Fibroblast of skin of back (primary cell): ENCODE results near the gene SPDYE9. TPM values are rescaled to one million over a fixed set of nuclear protein-coding genes. Genes with fewer than 3 reads are reported as not detected.
"Not testable (repeated sequence)": the region's sequence is repeated elsewhere in the genome, so short reads cannot be mapped to it uniquely, and the experiment has no call there.

Experiments used
- DNase-seq: peaks from one replicate; pipeline ENCODE4 v3.0.0-alpha.2; 2013
- polyA plus RNA-seq, 2 experiments: library from polyadenylated mRNA; unstranded; fragments of 120-200 nt; gene quantifications; one replicate each; pipeline ENCODE4 v1.2.1, GENCODE V29; 2013; ENCODE audit not compliant: insufficient read length in 2 of 2

Gene SPDYE9, protein sequence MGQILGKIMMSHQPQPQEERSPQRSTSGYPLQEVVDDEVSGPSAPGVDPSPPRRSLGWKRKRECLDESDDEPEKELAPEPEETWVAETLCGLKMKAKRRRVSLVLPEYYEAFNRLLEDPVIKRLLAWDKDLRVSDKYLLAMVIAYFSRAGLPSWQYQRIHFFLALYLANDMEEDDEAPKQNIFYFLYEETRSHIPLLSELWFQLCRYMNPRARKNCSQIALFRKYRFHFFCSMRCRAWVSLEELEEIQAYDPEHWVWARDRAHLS
- polyA plus RNA-seq (2013, experiment 1 of 2; ENCODE audit: insufficient read length): not detected
- not detected for polyA plus RNA-seq (2013, experiment 2 of 2; ENCODE audit: insufficient read length)

DNA sequence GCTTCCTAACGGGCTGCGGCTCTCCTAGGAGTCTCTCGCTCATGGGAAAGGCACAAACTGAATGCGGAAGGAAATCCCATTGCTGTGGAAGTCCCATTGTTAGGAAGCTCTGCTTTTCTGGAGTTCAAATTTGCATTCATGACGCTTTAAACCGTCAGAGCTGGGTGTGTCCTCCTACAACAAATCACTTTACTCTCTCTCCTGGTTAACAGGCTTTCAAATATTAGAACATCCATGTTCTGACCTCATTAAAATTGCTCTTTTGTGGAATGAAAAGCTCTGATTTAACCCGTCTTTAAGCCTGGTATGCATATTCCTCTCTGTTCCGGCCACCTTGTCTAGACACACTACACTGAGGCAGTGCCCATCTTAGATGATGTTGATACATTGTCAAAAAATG, at the start of gene SPDYE9:
Gene SPDYE9, minus strand, starts transcription at position 101 of the 400 bp plus-strand sequence. CDS start 1,800 bp downstream, outside the sequence.
- not testable (repeated sequence) for DNase-seq

DNA sequence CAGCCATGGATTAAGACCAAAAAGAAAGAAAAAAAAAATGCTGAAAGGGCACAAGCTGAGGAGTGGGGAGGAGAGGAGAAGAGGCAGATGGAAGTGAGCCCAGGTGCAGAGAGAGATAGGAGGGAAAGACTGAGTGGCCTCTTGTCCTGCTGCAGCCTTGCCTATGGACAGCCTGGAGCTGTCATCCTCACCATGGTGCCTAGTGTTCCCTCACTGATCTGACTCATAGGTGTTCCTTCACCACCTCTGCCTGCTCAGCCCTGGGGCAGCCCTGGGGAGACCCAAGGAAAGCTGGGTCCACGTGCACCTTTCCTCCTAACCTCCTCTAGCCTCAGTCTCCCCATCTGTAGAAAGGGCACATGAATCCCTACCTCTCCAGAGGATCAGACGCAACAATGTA, 49.0 kb upstream of the SPDYE9 start:
- not testable (repeated sequence) for DNase-seq

DNA sequence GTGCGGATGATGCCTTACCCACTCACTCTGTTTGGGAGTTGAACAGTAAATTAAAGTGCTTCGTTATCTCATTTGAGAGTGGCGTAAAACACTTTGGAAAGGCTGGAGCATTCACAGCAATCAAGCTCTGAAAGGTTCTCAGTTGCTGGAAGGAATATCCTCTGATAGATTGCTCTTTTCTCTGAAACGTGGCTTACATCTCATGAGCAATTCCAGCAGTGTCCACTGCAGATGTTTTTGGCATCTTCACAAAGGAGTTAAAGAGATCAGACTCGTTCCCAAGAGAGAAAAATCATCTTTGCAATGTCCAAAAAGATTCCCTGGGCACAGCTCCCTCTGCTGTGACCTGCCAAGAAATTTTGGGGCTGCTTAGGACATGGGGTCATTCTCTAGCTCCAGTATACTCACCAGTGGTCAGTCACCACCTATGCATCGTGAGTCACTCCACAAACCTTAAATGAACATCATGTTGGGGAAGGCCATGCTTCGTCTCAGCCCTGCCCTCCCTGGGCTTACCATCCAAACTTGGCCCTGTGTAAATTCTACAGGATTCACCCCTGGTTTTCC, 46.9 kb upstream of the SPDYE9 start:
- DNase-seq: not testable (repeated sequence)

GRCh38 chr7:73130612-73131011, 44.8 kb upstream of the SPDYE9 start:
- not testable (repeated sequence) for DNase-seq

GRCh38 chr7:73124126-73124525, 38.3 kb upstream of the SPDYE9 start:
- not testable (repeated sequence) for DNase-seq

DNA sequence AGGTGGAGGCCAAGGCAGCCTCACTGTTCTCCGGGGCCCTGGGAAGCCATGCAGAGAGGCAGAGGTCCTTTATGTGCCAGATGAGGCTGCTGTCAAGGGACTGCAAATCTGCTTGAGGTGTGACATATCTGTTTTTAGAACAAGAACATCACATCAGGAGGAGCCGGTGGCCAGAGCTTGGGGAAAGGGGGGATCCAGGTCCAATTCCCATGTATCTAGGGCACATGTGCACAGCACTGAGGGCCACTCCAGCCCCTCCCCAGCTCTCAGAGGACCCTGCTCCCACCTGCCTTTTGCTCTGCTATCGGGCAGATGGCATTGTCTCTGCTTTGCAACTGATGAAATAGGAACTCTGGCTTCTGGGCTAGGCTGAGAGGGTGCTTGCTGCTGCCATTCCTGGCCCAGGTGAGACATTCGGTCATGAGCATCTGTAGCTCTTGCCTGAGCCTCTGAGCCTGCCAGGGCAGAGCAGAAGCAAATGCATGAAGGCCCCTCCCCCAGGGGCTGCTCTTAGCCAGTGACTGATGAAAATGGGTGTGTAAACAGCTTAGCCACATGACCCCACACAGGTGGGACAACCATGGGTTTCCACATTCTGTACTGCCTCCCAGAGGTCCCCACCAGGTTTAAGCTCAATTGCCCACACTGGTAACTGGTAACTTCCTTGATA, 37.1 kb upstream of the SPDYE9 start:
- not testable (repeated sequence) for DNase-seq

GRCh38 chr7:73118155-73118554, 32.3 kb upstream of the SPDYE9 start:
- DNase-seq: not testable (repeated sequence)

GRCh38 chr7:73057811-73058210, 28.0 kb downstream of the SPDYE9 start, which contains the start of gene SPDYE11:
Gene SPDYE11 (minus strand): TSS chr7:73057911. CDS start chr7:73056111, 1,800 bp downstream.
- not testable (repeated sequence) for DNase-seq

DNA sequence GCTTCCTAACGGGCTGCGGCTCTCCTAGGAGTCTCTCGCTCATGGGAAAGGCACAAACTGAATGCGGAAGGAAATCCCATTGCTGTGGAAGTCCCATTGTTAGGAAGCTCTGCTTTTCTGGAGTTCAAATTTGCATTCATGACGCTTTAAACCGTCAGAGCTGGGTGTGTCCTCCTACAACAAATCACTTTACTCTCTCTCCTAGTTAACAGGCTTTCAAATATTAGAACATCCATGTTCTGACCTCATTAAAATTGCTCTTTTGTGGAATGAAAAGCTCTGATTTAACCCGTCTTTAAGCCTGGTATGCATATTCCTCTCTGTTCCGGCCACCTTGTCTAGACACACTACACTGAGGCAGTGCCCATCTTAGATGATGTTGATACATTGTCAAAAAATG, 56.2 kb downstream of the SPDYE9 start, which contains the start of gene SPDYE8:
Gene SPDYE8, minus strand, starts transcription at position 101 of the 400 bp plus-strand sequence. CDS start 1,800 bp downstream, outside the sequence.
- not testable (repeated sequence) for DNase-seq
